GM21528 (cell line): ENCODE data around the gene YIPF5.

Experiments used
- ATAC-seq: cut with Tn5 transposase; IDR thresholded peaks from one replicate; pipeline ENCODE4 v1.9.1; 2021; ENCODE audit warnings: mild to moderate bottlenecking, moderate library complexity; ENCODE audit not compliant: unreplicated experiment, low FRiP score

YIPF5 gene

GRCh38 chr5:144170276-144171024, at the start of gene YIPF5, which contains the start of gene KCTD16:
Gene YIPF5 (minus strand): TSS chr5:144170659. CDS start chr5:144169955, 704 bp downstream.
Gene KCTD16 (plus strand): TSS chr5:144170873.
- peak; percentile 100 for ATAC-seq

- no peak for ATAC-seq
Measured at GRCh38 chr5:144219869-144220268, 49.4 kb upstream of the YIPF5 start.

DNA sequence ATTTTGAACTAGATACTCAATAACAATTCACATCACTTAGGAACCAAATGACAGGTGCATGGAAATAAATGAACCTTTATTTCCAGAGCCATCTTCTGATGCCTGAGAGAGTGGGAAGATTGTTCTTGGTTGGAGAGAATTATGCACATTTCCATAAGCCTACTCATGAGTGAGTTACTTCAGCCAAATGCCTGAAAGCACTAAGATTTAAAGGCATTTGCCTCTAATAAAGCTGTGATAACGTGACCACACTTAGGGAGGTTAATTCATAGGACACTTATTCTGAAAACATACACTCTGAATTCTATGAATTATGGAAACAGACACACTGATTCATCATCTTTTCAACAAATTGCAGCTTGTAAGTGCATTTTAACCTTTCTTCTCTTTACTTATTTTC, 40.2 kb upstream of the YIPF5 start:
- no peak for ATAC-seq

DNA sequence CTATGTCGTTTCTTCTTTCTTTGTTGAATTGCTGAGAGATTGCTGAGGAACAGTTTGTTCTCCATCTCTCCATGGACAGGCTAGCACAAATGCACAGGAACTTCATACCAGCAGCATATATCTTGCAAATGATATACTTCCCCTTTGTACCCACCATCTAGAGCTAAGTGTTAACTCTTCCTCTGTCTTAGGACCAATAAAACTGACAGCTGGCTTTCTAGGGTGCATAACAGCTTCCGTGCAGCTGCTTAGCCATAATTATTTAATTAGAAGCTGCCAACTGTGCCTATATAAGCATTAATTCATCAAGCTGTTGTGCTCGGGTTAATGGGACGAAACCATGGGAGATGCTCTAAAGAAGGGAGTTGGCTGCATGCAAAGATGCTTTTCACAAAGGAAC, 38.9 kb upstream of the YIPF5 start:
- ATAC-seq, result no peak

GRCh38 chr5:144207875-144208444, 37.5 kb upstream of the YIPF5 start:
- no peak for ATAC-seq

DNA sequence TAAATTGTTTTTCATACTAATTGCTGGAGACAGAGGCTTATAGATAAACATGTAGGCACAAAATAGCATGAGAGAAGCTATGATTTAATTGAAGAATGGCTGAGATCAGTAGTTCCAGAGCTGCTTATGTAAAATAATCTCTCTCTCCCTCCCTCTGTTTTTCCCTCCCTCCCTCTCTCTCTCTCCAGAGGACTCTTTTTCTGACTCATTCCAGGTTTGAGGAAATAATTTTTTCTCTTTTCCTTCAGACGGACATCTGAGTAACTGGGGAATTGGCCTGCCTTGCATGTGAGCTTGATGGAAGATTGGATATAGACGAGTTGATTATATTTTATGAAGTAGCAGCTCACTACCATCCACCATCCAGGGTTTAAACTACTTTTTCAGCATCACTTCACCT, 35.7 kb upstream of the YIPF5 start:
- ATAC-seq, result no peak

GRCh38 chr5:144205141-144205551, 34.7 kb upstream of the YIPF5 start:
- ATAC-seq, result no peak

DNA sequence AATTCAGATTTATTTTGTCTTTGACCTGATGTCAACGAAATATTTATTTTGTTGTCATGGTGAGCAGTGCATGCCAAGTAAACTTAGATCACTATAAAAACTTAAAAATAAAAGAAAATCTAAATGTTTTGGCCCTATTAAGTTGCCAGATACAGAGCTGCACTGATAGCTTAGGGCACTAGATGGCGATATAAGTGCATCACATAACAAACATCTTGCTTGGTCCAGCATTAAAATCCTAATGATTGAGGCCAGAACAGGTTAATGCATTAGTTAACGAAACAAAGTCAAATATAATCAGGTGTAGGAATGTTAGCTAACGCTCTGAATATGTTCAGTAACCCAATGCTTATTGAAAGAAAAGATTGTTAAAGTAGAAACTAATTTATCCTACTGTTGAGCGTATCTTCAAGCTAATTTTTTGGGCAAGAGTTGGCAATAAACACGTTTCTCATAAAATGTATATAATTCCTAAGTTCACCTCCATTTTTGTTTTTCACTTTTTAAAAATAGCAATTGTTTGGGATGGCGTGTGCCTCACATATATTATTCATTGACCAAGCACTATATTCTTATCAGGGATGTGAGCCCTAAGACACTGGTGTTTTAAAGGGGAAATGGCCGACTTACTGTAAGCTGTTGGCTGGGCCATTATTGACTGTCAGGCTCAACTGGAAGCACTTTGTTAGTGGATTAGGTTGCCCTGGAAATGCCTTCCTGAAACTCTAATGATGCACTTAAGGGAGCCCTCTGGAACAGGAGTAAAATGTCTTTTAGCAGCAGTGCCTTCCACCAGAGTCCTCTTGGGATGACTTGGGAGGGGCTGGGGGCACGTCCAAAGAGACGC, 33.5 kb upstream of the YIPF5 start:
- ATAC-seq, result peak; percentile 80

DNA sequence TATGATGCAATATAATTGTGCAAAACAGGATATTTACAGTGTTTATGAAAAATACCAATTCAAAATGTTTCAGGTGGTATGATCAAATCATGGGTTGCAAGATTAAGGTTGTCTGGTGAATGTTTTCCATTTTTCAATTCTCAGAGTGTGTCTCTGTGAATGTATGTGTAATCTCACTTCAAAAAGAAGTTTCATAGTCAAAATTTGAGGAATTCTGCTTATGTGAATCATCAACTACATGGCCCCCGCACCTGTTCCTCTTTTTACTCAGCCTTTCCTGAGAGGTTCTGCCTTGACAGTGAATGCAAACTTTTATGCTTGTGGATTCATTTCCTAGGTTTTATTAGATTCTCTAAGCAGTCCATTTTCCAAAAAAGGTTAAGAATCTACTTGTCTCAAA, 32.3 kb upstream of the YIPF5 start:
- no peak for ATAC-seq

GRCh38 chr5:144202072-144202471, 31.6 kb upstream of the YIPF5 start:
- ATAC-seq, result no peak

GRCh38 chr5:144201588-144201987, 31.1 kb upstream of the YIPF5 start:
- ATAC-seq, result no peak

DNA sequence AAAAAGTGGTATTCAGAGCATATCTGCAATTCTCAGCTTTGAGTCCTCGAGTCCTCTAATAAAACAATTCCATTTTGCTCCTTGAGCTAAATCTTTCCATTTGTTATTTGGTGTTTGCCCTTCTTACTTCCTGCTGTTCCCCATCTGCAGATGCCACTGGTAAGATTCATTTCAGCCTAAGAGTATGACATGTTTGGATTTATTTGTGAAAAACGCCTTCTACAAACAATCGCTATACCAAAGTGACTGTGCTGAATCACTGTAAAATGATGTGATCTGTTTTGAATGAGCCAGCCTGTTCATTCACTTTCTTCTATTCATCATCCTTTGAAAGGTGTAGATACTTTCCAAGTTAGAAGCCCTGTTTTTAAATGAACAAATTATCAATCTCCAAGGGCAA, 27.9 kb upstream of the YIPF5 start:
- no peak for ATAC-seq

GRCh38 chr5:144196612-144197011, 26.2 kb upstream of the YIPF5 start:
- ATAC-seq, result no peak

DNA sequence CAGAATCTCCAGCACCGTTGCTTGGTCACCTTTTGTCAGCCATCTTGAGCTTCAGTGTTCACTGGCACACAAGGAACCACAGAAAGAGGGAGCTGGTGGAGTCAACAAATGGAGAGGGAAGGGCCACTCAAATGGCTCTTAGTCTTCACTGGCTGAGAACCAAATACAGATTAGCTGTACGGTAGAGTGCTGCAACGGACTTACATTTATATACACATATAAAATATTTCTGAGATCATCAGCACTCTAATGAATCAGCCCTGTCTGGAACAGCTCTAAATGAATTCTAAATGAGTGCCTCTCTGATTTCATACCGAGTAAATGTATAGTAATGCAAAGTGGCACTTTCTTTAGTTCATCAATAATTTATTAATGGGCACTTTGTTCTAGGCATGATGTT, 25.0 kb upstream of the YIPF5 start:
- ATAC-seq, result no peak

GRCh38 chr5:144194144-144194543, 23.7 kb upstream of the YIPF5 start:
- ATAC-seq, result no peak

GRCh38 chr5:144192661-144193060, 22.2 kb upstream of the YIPF5 start:
- ATAC-seq, result no peak

- ATAC-seq, result peak; percentile 92
Measured at GRCh38 chr5:144191998-144192397, 21.5 kb upstream of the YIPF5 start.

GRCh38 chr5:144191531-144191930, 21.1 kb upstream of the YIPF5 start:
- ATAC-seq, result no peak

DNA sequence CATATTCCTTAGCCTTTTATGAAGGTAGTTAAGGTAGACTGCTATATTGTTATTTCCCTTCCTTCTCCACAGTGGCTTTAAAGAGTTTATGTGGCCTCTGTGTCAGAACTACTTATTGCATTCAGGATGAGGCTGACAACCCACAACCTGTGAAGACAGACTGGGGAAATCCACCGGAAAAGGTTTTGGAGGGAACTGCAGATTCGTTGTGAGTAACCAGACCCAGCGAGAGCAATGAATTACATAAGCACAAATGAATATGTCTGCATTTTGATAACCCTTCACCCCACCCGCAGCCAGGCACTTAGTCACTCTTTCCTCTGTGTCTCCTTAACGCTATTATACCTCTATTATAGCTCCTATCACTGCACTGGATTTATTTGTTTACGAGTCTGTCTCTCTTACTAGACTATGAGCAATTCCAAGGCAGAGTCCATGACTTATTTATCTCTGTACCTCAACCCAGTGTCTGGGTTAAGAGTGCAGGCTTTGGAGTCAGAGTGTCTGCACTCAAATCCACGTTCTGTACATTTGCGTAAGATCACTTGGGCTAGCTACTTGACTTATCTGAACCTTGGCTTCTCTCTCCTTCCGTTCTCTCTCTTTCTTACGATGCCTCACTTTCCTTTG, 19.5 kb upstream of the YIPF5 start:
- no peak for ATAC-seq

GRCh38 chr5:144187699-144188294, 17.3 kb upstream of the YIPF5 start:
- peak; percentile 75 for ATAC-seq
